ENCODE results near the gene ZDHHC20. TPM values are rescaled to one million over a fixed set of nuclear protein-coding genes. Genes with fewer than 3 reads are reported as not detected.

Gene ZDHHC20, protein sequence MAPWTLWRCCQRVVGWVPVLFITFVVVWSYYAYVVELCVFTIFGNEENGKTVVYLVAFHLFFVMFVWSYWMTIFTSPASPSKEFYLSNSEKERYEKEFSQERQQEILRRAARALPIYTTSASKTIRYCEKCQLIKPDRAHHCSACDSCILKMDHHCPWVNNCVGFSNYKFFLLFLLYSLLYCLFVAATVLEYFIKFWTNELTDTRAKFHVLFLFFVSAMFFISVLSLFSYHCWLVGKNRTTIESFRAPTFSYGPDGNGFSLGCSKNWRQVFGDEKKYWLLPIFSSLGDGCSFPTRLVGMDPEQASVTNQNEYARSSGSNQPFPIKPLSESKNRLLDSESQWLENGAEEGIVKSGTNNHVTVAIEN
- total RNA-seq = 10 to 100 TPM; 37.9 to 88.1 (median 58.7) TPM

DNA sequence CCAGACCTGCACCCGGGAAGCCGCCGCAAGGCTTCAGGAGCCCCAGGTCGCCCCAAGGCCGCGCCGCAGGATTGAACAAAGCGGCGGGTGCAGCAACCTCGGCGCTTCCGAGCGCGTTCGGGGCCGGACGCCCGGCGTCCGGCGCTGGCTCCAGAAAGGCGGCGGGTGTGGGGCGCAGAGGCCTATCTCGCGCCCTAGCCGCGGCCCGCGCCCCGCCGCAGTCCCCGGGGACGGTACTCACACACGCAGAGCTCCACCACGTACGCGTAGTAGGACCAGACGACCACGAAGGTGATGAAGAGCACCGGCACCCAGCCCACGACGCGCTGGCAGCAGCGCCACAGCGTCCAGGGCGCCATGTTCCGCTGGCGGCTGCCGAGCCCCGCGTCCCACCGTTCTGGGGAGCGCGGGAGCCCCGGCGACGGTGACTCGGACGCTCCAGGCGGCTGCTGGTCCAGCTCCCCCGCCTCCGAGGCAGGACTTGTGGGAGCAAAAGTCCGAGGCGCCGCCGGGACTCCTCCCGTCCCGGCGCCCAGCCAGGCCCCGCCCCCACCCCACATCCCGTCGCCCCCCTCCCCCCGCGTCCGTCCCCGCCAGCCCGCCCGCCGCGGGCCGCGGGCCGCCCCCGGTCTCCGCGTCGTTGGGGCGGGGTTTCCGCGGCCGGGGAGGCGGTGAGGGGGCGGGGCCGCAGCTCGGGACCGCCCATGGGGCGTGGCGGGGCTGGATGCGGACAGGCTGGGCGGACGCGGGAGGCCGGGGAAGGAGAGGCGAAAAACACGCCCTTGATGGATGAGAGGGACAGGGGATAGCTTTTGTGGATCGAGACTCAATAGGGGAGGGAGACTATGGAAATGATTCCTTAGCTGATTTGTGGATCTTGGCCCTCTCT lies at the start of gene ZDHHC20:
ZDHHC20 (minus strand) TSS at position 491 of the 889 bp plus-strand sequence; CDS start at position 359, 132 bp downstream.
- TF ChIP-seq, protein P1, sequence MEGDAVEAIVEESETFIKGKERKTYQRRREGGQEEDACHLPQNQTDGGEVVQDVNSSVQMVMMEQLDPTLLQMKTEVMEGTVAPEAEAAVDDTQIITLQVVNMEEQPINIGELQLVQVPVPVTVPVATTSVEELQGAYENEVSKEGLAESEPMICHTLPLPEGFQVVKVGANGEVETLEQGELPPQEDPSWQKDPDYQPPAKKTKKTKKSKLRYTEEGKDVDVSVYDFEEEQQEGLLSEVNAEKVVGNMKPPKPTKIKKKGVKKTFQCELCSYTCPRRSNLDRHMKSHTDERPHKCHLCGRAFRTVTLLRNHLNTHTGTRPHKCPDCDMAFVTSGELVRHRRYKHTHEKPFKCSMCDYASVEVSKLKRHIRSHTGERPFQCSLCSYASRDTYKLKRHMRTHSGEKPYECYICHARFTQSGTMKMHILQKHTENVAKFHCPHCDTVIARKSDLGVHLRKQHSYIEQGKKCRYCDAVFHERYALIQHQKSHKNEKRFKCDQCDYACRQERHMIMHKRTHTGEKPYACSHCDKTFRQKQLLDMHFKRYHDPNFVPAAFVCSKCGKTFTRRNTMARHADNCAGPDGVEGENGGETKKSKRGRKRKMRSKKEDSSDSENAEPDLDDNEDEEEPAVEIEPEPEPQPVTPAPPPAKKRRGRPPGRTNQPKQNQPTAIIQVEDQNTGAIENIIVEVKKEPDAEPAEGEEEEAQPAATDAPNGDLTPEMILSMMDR (IDR thresholded peaks at IDR 0.05; ENCODE audit: low read depth) = no peak

DNA sequence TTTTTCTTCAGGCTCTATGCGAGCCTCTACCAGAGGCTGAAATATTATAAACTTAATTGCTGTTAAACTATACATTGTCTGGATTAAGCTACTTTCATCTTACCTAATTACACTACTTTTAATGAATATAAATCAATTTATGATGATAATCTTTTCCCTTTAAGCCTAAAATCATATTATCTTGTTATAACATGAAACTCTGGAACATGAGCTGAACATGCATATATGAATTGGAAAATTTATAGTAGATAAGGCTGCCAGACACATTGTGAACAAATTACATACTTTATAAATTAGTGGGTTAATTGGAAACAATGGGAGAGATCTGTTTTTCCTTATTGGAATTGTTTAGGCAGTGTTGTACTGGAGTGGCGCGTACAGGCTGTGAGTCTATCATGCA lies 45.3 kb upstream of the ZDHHC20 start:
- TF ChIP-seq, protein P1 (IDR thresholded peaks at IDR 0.05; ENCODE audit: low read depth) = no peak

DNA sequence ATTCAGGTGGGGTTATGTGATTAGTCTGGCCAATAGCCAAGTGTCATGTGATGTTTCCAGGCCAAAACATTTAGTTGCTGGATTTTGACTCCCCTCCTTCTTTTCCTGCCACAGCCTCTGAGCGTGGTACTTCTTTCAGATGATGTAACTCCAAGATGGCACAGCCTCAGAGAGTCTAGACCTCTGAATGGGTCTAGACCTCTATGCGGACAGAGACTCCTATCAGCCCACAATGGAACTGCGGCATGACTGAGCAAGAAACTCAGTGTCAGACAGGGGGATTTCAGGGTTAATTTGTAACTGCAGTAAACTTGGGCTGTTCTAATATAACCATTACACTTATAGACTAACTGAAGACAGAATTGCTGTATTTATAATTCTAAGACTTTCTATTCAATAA lies 42.6 kb upstream of the ZDHHC20 start:
- TF ChIP-seq, protein P1 (IDR thresholded peaks at IDR 0.05; ENCODE audit: low read depth) = no peak

DNA sequence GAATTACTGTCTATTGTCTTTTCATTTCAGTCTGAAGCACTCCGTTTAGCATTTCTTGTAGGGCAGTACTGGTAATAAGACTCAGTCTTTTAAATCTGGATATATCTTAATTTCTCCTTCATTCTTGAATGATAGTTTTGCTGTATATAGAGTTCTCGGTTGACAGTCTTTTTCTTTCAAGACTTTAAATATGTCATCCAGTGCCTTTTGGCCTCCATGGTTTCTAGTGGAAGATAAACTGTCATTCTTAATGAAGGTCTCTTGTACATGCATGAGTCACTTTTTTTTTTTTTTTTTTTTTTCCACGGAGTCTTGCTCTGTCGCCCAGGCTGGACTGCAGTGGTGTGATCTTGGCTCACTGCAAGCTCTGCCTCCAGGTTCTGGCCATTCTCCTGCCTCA lies 27.2 kb upstream of the ZDHHC20 start:
- TF ChIP-seq, protein P1 (IDR thresholded peaks at IDR 0.05; ENCODE audit: low read depth) = no peak

DNA sequence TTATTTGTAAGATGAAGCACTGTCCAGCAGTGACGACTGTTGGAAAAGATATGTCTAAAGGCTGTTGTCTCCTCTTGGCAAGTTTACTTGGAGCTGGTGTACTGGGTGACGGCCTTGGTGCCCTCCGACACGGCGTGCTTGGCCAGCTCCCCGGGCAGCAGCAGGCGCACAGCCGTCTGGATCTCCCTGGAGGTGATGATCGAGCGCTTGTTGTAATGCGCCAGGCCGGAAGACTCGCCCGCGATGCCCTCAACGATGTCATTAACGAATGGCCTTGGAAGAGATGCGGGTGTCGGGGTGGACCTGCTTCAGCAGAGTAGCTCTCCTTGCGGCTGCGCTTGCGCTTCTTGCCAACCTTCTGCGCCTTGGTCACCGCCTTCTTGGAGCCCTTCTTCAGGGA lies 24.6 kb upstream of the ZDHHC20 start:
- TF ChIP-seq, protein P1 (IDR thresholded peaks at IDR 0.05; ENCODE audit: low read depth) = no peak

DNA sequence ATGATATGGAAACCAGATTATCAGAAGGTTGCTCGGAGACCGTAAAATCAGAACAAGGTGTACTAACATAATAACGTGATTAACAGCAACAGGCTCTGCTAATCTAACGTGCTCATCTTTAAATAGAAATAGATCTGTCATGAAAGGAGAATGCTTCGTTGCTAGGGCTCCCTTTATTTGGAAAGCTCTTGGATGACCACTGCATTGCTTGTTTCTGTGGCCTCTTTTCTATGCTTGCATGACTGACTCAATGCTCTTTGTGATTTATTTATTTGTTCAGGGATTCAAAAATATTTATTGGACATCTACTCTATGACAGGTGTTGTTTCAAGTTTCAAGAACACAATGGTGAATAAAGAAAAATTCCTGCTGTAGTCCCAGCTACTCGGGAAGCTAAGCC lies 22.3 kb upstream of the ZDHHC20 start:
- TF ChIP-seq, protein P1 (IDR thresholded peaks at IDR 0.05; ENCODE audit: low read depth) = no peak

All from subcutaneous adipose tissue (tissue), 4 donors.